OCI-M2 (cell line): ENCODE data around the gene ALDH1A3.

Source experiments
- DNase-seq: peaks from one replicate; lab custom pipeline; 2025; ENCODE audit not compliant: unreplicated experiment; lab: John Stamatoyannopoulos, UW

ALDH1A3 gene

GRCh38 chr15:100901296-100901695, 21.7 kb downstream of the ALDH1A3 start:
- no peak for DNase-seq

GRCh38 chr15:100901702-100902435, 22.2 kb downstream of the ALDH1A3 start:
- DNase-seq = no peak

GRCh38 chr15:100902436-100903167, 23.0 kb downstream of the ALDH1A3 start:
- DNase-seq = no peak

- DNase-seq = no peak
These were observed 23.5 kb downstream of the ALDH1A3 start for GRCh38 chr15:100903168-100903554.

GRCh38 chr15:100905850-100906249, 26.2 kb downstream of the ALDH1A3 start:
- DNase-seq = no peak

- DNase-seq = no peak
These were observed 28.8 kb downstream of the ALDH1A3 start for GRCh38 chr15:100908466-100908865.

- no peak for DNase-seq
These were observed 29.9 kb downstream of the ALDH1A3 start for GRCh38 chr15:100909565-100909964.

GRCh38 chr15:100909989-100910955, 30.6 kb downstream of the ALDH1A3 start:
- DNase-seq = no peak

- no peak for DNase-seq
These were observed 31.5 kb downstream of the ALDH1A3 start for GRCh38 chr15:100911086-100911485.

GRCh38 chr15:100913961-100914360, 34.3 kb downstream of the ALDH1A3 start:
- DNase-seq = no peak

- no peak for DNase-seq
These were observed 35.2 kb downstream of the ALDH1A3 start for GRCh38 chr15:100914876-100915275.

- DNase-seq = no peak
These were observed 38.5 kb downstream of the ALDH1A3 start for GRCh38 chr15:100918034-100918689.

- no peak for DNase-seq
These were observed 39.3 kb downstream of the ALDH1A3 start, which contains the start of gene LRRK1 for GRCh38 chr15:100918690-100919480. Gene LRRK1, plus strand, starts transcription at chr15:100919357. Its CDS starts 5,276 bp downstream, at chr15:100924633.

GRCh38 chr15:100919481-100920405, 40.1 kb downstream of the ALDH1A3 start:
- DNase-seq = no peak

GRCh38 chr15:100920516-100921135, 41.0 kb downstream of the ALDH1A3 start:
- no peak for DNase-seq

GRCh38 chr15:100922192-100923040, 42.8 kb downstream of the ALDH1A3 start:
- no peak for DNase-seq

- no peak for DNase-seq
These were observed 43.4 kb downstream of the ALDH1A3 start for GRCh38 chr15:100923076-100923475.
